ENCODE data around the gene MRPL1.
"Not testable (repeated sequence)": the region's sequence is repeated elsewhere in the genome, so short reads cannot be mapped to it uniquely, and the experiment has no call there.

The MRPL1 gene

DNA sequence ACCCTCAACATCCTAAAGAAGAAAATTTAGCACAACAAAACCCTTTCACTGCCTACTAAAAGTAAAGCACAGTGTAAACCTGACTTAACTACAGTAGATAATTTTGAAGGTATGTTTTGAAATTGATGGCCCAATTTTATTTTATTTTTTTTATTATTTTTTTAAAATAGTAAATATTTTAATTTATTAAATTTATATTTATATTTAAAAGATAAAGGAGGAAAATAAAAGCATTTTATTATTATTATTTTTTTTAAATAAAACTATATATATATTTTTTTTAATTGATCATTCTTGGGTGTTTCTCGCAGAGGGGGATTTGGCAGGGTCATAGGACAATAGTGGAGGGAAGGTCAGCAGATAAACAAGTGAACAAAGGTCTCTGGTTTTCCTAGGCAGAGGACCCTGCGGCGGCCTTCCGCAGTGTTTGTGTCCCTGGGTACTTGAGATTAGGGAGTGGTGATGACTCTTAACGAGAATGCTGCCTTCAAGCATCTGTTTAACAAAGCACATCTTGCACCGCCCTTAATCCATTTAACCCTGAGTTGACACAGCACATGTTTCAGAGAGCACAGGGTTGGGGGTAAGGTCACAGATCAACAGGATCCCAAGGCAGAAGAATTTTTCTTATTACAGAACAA is 120.4 kb downstream of the MRPL1 start:
- DNase-seq (ENCODE audit: low spot score) = not testable (repeated sequence)

DNA sequence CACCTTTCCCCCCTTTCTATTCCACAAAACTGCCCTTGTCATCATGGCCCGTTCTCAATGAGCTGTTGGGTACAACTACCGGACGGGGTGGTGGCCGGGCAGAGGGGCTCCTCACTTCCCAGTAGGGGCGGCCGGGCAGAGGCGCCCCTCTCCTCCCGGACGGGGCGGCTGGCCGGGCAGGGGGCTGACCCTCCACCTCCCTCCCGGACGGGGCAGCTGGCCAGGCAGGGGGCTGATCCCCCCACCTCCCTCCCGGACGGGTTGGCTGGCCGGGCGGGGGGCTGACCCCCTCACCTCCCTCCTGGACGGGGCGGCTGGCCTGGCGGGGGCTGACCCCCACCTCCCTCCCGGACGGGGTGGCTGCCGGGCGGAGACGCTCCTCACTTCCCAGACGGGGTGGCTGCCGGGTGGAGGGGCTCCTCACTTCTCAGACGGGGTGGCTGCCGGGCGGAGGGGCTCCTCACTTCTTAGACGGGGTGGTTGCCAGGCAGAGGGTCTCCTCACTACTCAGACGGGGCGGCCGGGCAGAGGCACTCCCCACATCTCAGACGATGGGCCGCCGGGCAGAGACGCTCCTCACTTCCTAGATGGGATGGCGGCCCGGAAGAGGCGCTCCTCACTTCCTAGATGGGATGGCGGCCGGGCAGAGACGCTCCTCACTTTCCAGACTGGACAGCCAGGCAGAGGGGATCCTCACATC is 121.1 kb downstream of the MRPL1 start:
- not testable (repeated sequence) for DNase-seq (ENCODE audit: low spot score)

DNA sequence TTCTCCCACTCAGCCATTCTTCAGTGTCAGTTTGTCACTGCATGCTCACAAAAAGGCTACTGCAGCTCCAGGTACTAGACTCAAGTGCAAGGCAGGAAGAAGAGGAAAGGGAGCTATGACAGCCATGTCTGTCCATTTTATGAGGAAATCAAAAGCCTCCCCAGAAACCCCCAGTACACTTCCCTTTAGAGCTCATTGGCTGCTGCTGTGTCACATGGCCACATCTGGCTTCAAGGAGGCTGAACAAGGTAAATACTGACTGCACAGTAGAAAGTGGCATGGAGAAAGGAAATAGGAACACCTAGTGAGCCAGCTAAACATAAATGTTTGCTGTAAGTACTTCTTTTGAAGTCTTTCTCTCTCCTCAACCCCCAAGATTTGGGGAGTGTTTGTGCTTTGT is 127.3 kb downstream of the MRPL1 start:
- DNase-seq (ENCODE audit: low spot score) = no peak

DNA sequence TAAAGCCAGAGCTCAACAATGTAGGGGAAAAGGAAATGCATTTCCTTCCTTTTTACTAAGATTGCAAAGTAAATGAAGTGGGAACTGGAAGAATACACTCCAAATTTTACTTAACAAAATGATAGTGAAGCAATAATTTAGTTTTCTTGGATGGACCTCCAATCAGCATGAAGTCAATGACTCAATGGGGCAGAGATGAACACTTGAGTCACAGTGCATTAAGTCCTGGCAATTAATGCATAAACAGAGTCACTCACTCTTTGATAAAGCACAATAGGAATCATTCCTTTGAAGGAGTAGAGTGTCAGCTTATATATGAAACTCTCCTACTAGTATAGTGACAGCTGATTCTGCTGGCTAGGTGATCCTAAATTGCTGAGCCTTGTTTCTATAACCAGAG is 127.8 kb downstream of the MRPL1 start:
- DNase-seq (ENCODE audit: low spot score) = no peak

DNA sequence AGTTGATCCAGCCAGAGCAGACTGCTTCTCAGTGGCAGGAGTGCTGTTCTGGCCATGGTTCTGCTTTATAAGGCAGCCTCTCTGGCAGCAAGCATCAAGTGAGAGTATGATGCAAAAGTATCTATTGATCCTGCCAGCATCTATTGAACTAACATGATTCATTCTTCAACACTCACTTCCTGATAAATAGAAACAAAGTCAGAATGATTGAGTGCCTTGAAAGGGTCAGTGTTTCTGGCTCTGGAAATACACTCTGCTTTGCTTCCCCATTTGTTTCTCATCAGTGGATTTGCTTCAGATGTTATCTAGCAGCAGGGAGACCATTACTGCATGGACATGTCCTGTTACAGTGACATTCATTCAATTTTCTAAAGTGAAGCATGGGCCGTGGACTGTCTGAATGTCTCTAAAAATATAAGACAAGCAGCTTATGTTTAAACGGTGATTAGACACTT is 128.3 kb downstream of the MRPL1 start:
- DNase-seq (ENCODE audit: low spot score) = no peak

DNA sequence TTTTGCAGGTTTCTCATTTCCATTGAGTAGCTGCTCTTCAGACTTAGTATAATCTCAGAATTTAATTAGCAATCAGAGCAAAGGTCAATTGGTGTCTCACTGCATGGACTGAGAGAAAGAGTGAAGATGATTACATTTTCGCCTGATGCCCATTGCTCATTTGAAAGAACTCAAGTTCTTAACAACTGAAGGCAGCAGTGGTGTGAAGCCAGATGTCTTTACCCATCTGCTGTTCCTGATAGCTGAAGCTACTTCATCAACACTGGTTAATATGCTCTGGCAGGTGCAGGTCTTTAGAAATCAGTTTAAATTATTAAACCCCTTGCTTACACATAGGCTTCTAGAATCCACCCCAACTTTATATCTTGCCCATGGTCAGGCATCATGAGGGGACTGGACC is 130.0 kb downstream of the MRPL1 start:
- DNase-seq (ENCODE audit: low spot score) = no peak

DNA sequence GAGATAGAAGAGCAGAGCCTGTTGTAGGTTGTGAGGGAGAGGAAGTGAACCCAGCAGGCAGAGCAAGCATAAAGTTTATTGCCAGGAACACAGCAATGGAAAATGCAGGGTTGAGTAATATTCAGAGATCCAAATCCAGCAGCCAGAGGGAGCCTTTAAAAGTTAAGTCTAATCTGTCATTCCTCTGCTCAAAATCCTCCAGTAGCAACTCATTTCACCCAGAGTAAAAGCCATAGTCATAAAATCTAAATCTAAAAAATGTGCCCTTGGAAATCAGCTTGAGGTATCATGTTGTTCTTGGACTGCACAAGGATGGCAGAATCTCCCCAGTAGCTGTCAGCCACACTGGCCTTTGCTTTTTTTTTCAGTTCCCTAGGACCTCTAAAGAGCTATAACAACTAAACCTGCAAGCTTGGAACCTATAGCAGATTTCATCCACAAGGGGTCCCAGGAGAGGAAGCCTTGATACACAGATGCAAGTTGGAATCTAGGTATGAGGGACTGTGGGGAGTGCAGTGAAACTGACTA is 131.6 kb downstream of the MRPL1 start:
- no peak for DNase-seq (ENCODE audit: low spot score)

DNA sequence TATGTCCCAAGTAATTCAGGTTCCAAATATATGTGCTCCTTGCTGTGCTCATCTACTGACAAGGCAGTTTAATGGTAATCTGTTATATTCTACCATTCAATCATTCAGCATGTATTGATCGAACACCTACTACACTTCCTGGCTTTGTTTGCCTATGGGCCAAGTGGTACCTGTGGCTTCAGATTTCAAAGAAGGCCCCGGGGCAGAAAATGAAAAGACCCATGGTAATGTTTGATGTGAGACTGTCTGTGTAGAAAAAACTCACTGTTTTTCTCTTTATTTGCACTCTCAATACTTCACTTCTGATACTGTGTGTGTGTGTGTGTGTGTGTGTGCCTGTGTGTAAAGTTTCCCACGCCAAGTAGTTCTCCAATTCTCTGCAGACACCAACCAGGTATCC is 133.4 kb downstream of the MRPL1 start:
- no peak for DNase-seq (ENCODE audit: low spot score)

DNA sequence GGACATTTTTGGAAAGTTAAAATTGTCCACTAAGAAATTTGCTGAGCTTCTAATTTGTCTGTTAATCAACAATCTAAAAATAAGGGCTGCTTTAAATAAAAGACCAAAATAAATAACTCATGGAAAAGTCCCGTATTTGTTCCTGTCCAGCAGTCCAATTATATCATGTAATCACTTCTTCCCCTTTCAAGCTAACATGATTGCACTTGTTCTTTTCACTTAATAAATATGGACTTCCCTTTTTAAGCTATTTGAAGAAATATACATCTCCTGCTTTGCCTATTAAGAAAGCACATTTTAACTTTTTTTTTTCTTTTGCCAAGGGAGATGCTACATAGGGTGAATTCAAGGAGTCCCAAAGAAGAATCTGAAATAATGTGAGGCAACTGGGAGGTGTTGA is 138.9 kb downstream of the MRPL1 start:
- DNase-seq (ENCODE audit: low spot score) = no peak

DNA sequence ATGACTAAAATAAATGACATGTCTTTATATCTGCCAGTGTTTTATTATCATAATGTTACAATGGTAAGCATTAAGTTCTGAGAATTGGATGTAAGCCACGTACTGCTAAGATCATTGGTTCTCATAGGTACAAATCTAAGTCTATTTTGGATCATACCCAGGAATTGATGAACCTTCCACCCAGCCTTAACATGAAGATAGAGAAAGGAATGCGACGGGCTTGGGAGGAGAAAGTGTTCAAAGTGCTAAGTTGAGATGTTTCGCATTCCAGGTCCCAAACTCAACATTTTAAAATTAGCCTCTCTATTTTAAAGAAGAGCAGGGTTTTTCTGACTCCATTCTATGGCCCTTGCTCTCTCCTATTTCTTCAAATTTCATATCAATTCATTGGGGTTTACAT is 139.6 kb downstream of the MRPL1 start:
- DNase-seq (ENCODE audit: low spot score) = no peak
